Endothelial cell of umbilical vein (primary cell): ENCODE measurements around the gene ZBTB14. TPM values are rescaled to one million over a fixed set of nuclear protein-coding genes. Genes with fewer than 3 reads are reported as not detected.

ENCODE experiments used
- BruUV-seq: library from RNA; stranded (reverse); fragments of 400-500 nt; replicated peaks from 2 replicates; lab custom pipeline; 2021; lab: Mats Ljungman, UMichigan
- CTCF ChIA-PET: fragments of 300-600, 350-600 bp; sonication (Branson Sonifier 250); formaldehyde crosslinking; loops from one replicate; lab custom pipeline; 2021; ENCODE audit warnings: antibody characterized with exemption, inconsistent platforms; lab: Charles Lee
- POLR2A ChIA-PET: fragments of 300-600, 350-600 bp; sonication (Branson Sonifier 250); formaldehyde crosslinking; loops from one replicate; lab custom pipeline; 2021; ENCODE audit warnings: antibody characterized with exemption, inconsistent platforms; lab: Charles Lee
- DNase-seq: peaks from one replicate; pipeline ENCODE4 v3.0.0-alpha.2; 2011; ENCODE audit warnings: low read depth, low spot score
- FAIRE-seq: peaks from 2 replicates; lab custom pipeline; 2011; peaks lifted over from hg19 to GRCh38; lab: Jason Lieb, UNC
- H2AFZ ChIP-seq: 2 replicates; pipeline ENCODE4 v1.6.0; 2012; ENCODE audit warnings: low read depth, low read length, control low read depth, inconsistent platforms
- H3K27ac ChIP-seq: 2 replicates; pipeline ENCODE4 v1.5.1; 2011; ENCODE audit warnings: low read depth, mild to moderate bottlenecking, control low read depth, low read length, moderate library complexity; ENCODE audit not compliant: insufficient read depth
- H3K27me3 ChIP-seq, 2 experiments: 2 replicates each; pipeline versions ENCODE4 v1.6.0 to v1.6.1; 2011; ENCODE audit warnings: low read length in 2 of 2, mixed read lengths in 1 of 2; ENCODE audit not compliant: control insufficient read depth in 2 of 2, insufficient read depth in 2 of 2
- H3K36me3 ChIP-seq, 2 experiments: 2 replicates in 1 of 2; 3 replicates in 1 of 2; pipeline ENCODE4 v1.5.1; 2011; ENCODE audit warnings: low read length in 2 of 2, mild to moderate bottlenecking in 1 of 2, moderate library complexity in 1 of 2; ENCODE audit not compliant: control insufficient read depth in 2 of 2, insufficient read depth in 2 of 2; ENCODE audit errors: extremely low read depth in 1 of 2
- H3K4me1 ChIP-seq: 3 replicates; pipeline ENCODE4 v1.5.1; 2011; ENCODE audit warnings: mild to moderate bottlenecking, low read length; ENCODE audit not compliant: control insufficient read depth, insufficient read depth; ENCODE audit errors: extremely low read depth
- H3K4me2 ChIP-seq: 2 replicates; pipeline ENCODE4 v1.6.1; 2011; ENCODE audit warnings: low read length, control low read depth, mixed read lengths; ENCODE audit not compliant: insufficient read depth
- H3K4me3 ChIP-seq, 3 experiments: fragments of 200-600 bp in 1 of 3; sonication (generic), shearing (Covaris generic) in 1 of 3; replicated peaks in 1 of 3; 2 replicates each; pipeline ENCODE4 v1.5.1; 2011 to 2016; ENCODE audit warnings: control low read depth in 3 of 3, low read length in 3 of 3, mild to moderate bottlenecking in 2 of 3, inconsistent platforms in 1 of 3, low read depth in 1 of 3, moderate library complexity in 1 of 3; ENCODE audit not compliant: insufficient read depth in 1 of 3
- H3K79me2 ChIP-seq: 2 replicates; pipeline ENCODE4 v1.6.0; 2012; ENCODE audit warnings: low read length, inconsistent platforms; ENCODE audit not compliant: control insufficient read depth, insufficient read depth
- H3K9ac ChIP-seq: replicated peaks from 2 replicates; pipeline ENCODE3; 2011; ENCODE audit warnings: low read length, control low read depth; ENCODE audit not compliant: insufficient read depth; ENCODE audit errors: extremely low read depth
- H3K9me1 ChIP-seq: replicated peaks from 3 replicates; pipeline ENCODE4 v1.6.0; 2011; ENCODE audit warnings: mild to moderate bottlenecking, low read length; ENCODE audit not compliant: control insufficient read depth, insufficient read depth; ENCODE audit errors: extremely low read depth
- H3K9me3 ChIP-seq: replicated peaks from 2 replicates; pipeline ENCODE4 v1.5.1; 2012; ENCODE audit warnings: low read length, inconsistent platforms; ENCODE audit not compliant: control insufficient read depth, insufficient read depth
- H4K20me1 ChIP-seq: replicated peaks from 2 replicates; pipeline ENCODE3; 2011; ENCODE audit warnings: mild to moderate bottlenecking, low read length; ENCODE audit not compliant: control insufficient read depth, insufficient read depth; ENCODE audit errors: extremely low read depth
- EZH2 ChIP-seq: IDR thresholded peaks from 2 replicates; pipeline ENCODE4 v1.6.1; 2012; ENCODE audit warnings: borderline replicate concordance, low read depth, mild to moderate bottlenecking, moderate library complexity, low read length, inconsistent platforms; ENCODE audit not compliant: severe bottlenecking
- FOS ChIP-seq: IDR thresholded peaks from 2 replicates; pipeline ENCODE4 v1.6.1; 2011; ENCODE audit warnings: mild to moderate bottlenecking, low read length, moderate library complexity, borderline replicate concordance; ENCODE audit not compliant: insufficient read depth
- GATA2 ChIP-seq: IDR thresholded peaks from 2 replicates; pipeline ENCODE4 v1.7.0; 2011; ENCODE audit warnings: low read depth, mild to moderate bottlenecking, moderate library complexity, mixed read lengths, low read length; ENCODE audit not compliant: insufficient read length, insufficient read depth
- JUN ChIP-seq: IDR thresholded peaks from 2 replicates; pipeline ENCODE4 v1.6.1; 2011; ENCODE audit warnings: borderline replicate concordance, low read depth; ENCODE audit not compliant: insufficient read length, insufficient read depth
- MYC ChIP-seq: IDR thresholded peaks from one replicate; pipeline ENCODE4 v1.6.1; 2011; ENCODE audit warnings: mild to moderate bottlenecking, low read depth, low read length
- POLR2A ChIP-seq: IDR thresholded peaks from 2 replicates; pipeline ENCODE4 v1.6.1; 2012; ENCODE audit warnings: low read depth, mild to moderate bottlenecking, control low read depth, low read length
- POLR2AphosphoS5 ChIP-seq: IDR thresholded peaks from 2 replicates; pipeline ENCODE4 v1.6.1; 2012; ENCODE audit warnings: low read depth, mild to moderate bottlenecking, control low read depth, low read length, moderate library complexity; ENCODE audit not compliant: insufficient read depth
- dilution Hi-C: fragments of 300-500 bp; cut with MboI; formaldehyde crosslinking; loops from one replicate; pipeline ENCODE4 v1.15.0; 2019; ENCODE audit warnings: low sequenced_read_pairs; ENCODE audit not compliant: extremely low pct_ligation_motif_present
- intact Hi-C: fragments of 100-400 bp; cut with micrococcal nuclease; formaldehyde crosslinking; loops from one replicate; pipeline ENCODE4 v1.10.0; 2022
- polyA plus RNA-seq, 4 experiments: library from polyadenylated mRNA; depleted of rRNA in 3 of 4; stranded (reverse) in 3 of 4; unstranded in 1 of 4; fragments of >200 nt; gene quantifications; 2 replicates each; pipeline versions ENCODE4 v1.2.1 to v1.2.3, GENCODE V29; 2011 to 2012; ENCODE audit warnings: missing spikeins in 1 of 4
- total RNA-seq: library from RNA; stranded (reverse); gene quantifications from 2 replicates; pipeline ENCODE4 v1.2.3, GENCODE V29; 2021
- TF ChIP-seq, protein P1 (sequence below), 2 donors: IDR thresholded peaks; 1 replicate in 1 of 2; 2 replicates in 1 of 2; pipeline ENCODE4 v1.5.1; 2011; ENCODE audit warnings: low read length in 2 of 2, mild to moderate bottlenecking in 2 of 2, moderate library complexity in 2 of 2, control low read depth in 1 of 2, inconsistent platforms in 1 of 2, low read depth in 1 of 2; ENCODE audit not compliant: insufficient read depth in 1 of 2; ENCODE audit errors: extremely low read depth in 1 of 2
- TF ChIP-seq, protein P2 (sequence below): IDR thresholded peaks from 2 replicates; pipeline ENCODE4 v1.6.1; 2011; ENCODE audit not compliant: insufficient read depth, insufficient read length

The ZBTB14 gene
- total and polyA plus RNA-seq, 2 donors (not counting 3 experiments of a cell fraction or from before 2014, with no cell fraction given) = 5.5 to 13.7 TPM

DNA sequence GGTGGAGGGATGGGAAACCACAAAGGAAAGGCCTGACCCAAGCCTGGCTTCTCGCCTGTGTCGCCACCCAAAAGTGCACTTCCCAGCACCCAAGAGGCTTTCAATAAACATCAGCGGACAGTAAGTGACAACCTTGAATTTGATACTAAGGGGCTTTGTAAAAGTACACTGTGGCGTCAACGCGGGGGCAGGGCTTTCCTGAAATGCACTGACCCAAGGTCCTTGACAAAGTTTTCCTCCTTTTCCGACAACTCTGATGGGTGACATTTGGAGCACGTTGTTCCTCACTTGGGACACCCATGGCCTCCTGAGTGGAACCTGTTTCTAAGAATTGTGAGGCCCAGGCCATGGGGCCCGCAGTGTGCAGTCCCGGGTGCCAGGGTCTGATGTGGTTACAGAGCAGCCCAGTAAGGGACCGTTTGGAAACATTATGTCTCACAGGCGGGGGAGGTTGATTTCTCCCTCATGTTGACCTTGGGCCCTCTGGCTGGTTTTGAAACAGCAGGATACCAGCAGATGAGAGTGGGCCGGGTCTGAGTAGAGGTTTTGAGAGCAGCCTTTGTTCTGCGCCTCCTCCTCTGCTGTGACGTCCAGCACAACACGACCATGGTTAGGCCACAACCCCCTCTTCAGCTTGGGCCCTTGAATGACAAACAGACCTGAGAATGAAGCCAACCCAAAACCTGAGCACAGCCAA, 2.8 kb upstream of the ZBTB14 start:
- peaks cover 9% of the 10 kb centered on the region for H3K79me2 ChIP-seq
- no peaks in the 10 kb centered on the region for H3K9me3 ChIP-seq
- H3K4me1 ChIP-seq = peaks cover 17% of the 10 kb centered on the region
- intact Hi-C loops (no loop called here), dilution Hi-C loops (no loop called here)
- TF ChIP-seq POLR2AphosphoS5 (no peak), FOS (no peak), POLR2A (no peak)
- no peak overlapping the region for H3K4me2 ChIP-seq
- no TSS peak for BruUV-seq
- DNase-seq (no peak), FAIRE-seq (no peak)
- no peaks in the 10 kb centered on the region for H3K36me3 ChIP-seq
- CTCF ChIA-PET = no interaction called here
- H3K27me3 ChIP-seq = peaks cover 13 to 35% of the 10 kb centered on the region in 2 experiments
- H3K27ac ChIP-seq = no peak overlapping the region
- H4K20me1 ChIP-seq = no peaks in the 10 kb centered on the region
- no peaks in the 10 kb centered on the region for H3K9me1 ChIP-seq
- no peak overlapping the region for H3K4me3 ChIP-seq
- H3K9ac ChIP-seq = no peak overlapping the region
- no peak overlapping the region for H2AFZ ChIP-seq
- POLR2A ChIA-PET = no interaction called here

DNA sequence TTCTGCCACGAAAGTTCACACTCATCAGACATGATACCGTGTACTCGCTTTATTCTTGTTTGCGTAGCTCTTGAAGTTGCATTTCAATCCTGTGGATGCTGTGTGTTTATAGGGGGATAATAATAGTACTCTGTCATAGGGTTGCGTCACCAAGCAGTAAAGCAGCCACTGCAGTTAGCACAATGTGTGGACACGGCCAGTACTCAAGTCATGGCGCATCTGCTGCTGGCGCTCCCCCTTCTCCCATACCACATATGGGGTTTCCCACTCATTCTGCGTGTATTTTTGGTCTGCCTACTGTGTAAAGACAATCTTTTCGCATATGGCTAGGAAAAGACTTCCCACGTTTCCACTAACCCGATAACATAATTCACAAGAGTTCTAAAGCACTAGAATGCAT, 2.1 kb upstream of the ZBTB14 start:
- dilution Hi-C loops (no loop called here), intact Hi-C loops (loop anchor here (2.0 kb wide), 1 partner anchor 245 kb away; the partner anchor contains the start of gene EPB41L3)
- POLR2A ChIA-PET = interaction anchor here (3.8 kb wide), 1 partner anchor 61 kb away, joined by 22 read pairs; no protein-coding TSS in a partner anchor
- Histone ChIP-seq H3K36me3 (no peaks in the 10 kb centered on the region), H3K9ac (no peak overlapping the region), H3K4me2 (no peak overlapping the region), H3K4me1 (peaks cover 17% of the 10 kb centered on the region), H3K4me3 (no peak overlapping the region), H2AFZ (no peak overlapping the region), H3K79me2 (peaks cover 9% of the 10 kb centered on the region), H4K20me1 (no peaks in the 10 kb centered on the region), H3K9me1 (no peaks in the 10 kb centered on the region), H3K27me3 (peaks cover 10 to 30% of the 10 kb centered on the region in 2 experiments), H3K27ac (no peak overlapping the region), H3K9me3 (no peaks in the 10 kb centered on the region)
- no TSS peak for BruUV-seq
- no peak for FAIRE-seq
- TF ChIP-seq GATA2 = no peak
- no peak for TF ChIP-seq JUN
- no peak for TF ChIP-seq POLR2A
- no peak for TF ChIP-seq EZH2
- no peak for TF ChIP-seq POLR2AphosphoS5
- no peak for TF ChIP-seq MYC
- TF ChIP-seq, protein P1, sequence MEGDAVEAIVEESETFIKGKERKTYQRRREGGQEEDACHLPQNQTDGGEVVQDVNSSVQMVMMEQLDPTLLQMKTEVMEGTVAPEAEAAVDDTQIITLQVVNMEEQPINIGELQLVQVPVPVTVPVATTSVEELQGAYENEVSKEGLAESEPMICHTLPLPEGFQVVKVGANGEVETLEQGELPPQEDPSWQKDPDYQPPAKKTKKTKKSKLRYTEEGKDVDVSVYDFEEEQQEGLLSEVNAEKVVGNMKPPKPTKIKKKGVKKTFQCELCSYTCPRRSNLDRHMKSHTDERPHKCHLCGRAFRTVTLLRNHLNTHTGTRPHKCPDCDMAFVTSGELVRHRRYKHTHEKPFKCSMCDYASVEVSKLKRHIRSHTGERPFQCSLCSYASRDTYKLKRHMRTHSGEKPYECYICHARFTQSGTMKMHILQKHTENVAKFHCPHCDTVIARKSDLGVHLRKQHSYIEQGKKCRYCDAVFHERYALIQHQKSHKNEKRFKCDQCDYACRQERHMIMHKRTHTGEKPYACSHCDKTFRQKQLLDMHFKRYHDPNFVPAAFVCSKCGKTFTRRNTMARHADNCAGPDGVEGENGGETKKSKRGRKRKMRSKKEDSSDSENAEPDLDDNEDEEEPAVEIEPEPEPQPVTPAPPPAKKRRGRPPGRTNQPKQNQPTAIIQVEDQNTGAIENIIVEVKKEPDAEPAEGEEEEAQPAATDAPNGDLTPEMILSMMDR (IDR thresholded peaks at IDR 0.05; ENCODE audit: extremely low read depth in 1 of 2, insufficient read depth in 1 of 2, low read depth in 1 of 2, low read length in 2 of 2) = no peak
- TF ChIP-seq, protein P2, sequence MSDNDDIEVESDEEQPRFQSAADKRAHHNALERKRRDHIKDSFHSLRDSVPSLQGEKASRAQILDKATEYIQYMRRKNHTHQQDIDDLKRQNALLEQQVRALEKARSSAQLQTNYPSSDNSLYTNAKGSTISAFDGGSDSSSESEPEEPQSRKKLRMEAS = no peak
- TF ChIP-seq FOS = no peak
- no peak for DNase-seq
- CTCF ChIA-PET = no interaction called here
